DLD1 (cell line): ENCODE data around the gene IBA57.

Experiments
- in situ Hi-C: cut with HindIII; loops from 2 replicates; pipeline ENCODE4 v1.10.0; 2017; ENCODE audit warnings: low sequenced_read_pairs

IBA57 gene

DNA sequence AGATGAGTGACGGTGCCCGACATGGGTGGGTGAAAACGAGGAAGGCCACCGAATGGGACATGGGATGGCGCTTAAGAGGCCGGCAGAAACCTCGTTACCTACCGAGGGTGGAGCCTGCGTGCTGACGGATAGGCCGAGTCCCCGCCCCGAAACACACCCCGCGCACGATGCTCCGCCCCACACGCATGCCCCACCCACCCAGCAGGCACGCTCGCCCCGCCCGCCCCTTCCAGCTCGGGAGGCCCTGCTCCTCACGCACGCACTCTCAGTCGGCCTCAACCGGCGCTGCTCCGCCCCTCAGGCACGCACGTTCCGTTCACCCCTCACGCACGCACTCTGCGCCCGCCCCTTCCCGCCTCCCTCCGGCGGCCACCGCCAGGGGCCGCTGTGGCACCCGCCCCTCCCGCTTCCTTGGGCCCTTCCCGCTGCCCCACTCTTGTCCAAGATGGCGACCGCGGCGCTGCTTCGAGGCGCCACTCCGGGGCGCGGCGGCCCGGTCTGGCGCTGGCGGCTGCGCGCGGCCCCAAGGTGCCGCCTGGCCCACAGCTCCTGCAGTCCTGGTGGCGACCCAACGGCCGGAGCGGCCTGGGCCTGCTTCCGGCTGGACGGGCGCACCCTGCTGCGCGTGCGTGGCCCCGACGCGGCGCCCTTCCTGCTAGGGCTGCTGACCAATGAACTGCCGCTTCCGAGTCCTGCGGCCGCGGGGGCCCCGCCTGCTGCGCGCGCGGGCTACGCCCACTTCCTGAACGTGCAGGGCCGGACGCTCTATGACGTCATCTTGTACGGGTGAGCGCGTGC is at the start of gene IBA57:
IBA57 (plus strand) TSS at position 433 of the 798 bp plus-strand sequence; CDS start at position 446, 13 bp downstream.
- in situ Hi-C loops = no loop called here

- in situ Hi-C loops = no loop called here
These were observed 48.3 kb upstream of the IBA57 start for GRCh38 chr1:228117335-228117734.

DNA sequence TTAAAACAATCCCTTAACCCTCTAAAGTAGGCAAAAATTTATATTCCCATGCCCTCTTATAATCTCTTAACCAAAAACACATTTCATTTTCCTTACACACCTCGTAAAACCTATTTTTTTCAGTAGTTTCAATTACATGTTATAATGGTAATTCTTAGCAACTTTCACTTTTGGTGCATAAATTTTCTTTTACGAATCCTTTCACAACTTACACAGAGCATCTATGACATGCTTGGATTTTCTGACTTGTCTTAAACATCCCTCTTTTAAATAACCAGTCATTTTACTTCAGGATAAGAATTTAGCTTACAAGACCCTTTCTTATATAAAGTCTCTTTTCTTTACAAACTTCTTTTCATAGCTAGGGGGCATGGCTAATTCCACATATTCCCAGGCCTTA is 47.6 kb upstream of the IBA57 start:
- in situ Hi-C loops = no loop called here

DNA sequence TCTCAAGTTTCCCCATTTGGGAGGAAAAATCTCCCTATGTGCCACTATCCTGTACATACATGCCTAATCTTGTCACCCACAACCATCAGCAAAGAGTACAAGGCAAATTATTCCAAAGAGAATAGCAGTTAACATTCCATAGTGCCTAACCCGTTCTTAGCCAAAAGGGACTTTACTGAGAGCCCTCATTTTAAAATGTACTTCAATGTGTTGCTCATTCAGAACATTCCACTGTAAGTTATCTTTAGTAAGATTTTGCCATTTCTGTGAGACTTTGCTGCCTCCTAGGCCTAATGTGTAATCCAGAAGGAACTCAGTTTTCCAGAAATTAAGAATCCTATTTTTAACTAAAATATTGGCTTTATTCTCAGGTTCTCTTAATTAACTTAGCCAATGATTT is 45.3 kb upstream of the IBA57 start:
- in situ Hi-C loops = no loop called here

- in situ Hi-C loops = no loop called here
These were observed 44.6 kb upstream of the IBA57 start for GRCh38 chr1:228120857-228121489.

- in situ Hi-C loops = no loop called here
These were observed 42.6 kb upstream of the IBA57 start for GRCh38 chr1:228122921-228123441.

DNA sequence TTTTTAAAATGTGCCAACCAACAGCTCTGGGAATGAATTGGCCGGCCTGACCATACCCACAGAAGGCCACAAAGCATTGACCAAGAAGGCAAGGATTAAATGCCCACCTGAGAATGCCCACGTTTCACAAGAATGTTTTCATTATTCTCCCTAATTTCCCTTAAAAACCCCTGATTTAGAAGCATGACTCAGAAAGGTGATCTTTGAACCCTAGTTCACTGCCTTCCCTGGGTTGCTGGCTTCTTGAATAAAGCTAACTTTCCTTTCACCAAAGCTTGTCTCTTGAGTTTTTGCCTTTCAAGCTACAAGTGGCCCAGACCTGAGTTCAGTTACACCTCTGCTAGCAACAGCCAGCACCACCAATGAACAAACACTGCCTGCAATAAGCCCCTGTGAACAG is 42.1 kb upstream of the IBA57 start:
- in situ Hi-C loops = no loop called here

DNA sequence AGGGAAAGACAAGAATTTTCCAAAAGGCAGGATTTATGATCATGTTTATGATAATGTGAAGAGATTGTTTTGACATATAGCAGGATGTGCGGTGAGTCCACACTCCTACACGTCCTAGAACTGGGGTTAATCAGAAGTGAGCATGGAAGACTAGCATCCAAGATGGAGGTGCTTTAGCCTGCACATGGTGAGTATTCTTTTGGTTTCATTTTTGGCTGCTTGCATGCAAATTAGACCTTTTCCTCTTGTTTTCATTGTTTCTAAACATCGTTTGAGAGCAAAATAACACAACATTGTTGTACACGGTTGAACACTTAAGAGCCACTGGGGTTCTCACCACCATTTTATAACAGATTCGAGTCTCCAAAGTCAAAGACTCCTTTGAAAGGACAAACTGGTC is 40.4 kb upstream of the IBA57 start:
- in situ Hi-C loops = no loop called here

GRCh38 chr1:228131766-228132165 is 33.8 kb upstream of the IBA57 start:
- in situ Hi-C loops = loop anchor here (10.0 kb wide), 1 partner anchor 113 kb away; no protein-coding TSS in a partner anchor

DNA sequence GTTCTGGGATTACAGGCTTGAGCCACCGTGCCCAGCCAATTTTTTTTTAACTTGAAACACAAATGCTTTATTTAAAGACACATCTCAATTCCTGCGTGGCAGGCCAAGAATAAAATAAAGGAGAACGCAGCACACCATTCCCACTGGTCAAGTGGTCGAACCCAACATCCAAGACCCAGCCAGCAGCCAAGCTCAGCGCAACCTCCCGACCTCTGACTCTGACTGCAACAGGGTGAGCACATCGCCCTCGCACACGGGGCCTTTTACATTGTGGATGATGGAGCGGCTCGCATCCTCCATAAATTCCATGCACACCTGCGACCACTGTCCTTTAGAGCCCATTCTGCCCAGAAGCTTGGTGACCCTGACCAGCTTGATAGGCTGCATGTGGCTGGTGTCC is 31.0 kb upstream of the IBA57 start:
- in situ Hi-C loops = loop anchor here (10.0 kb wide), 1 partner anchor 110 kb away; no protein-coding TSS in a partner anchor

GRCh38 chr1:228136901-228137300 is 28.7 kb upstream of the IBA57 start:
- in situ Hi-C loops = loop anchor here (10.0 kb wide), 1 partner anchor 108 kb away; no protein-coding TSS in a partner anchor

DNA sequence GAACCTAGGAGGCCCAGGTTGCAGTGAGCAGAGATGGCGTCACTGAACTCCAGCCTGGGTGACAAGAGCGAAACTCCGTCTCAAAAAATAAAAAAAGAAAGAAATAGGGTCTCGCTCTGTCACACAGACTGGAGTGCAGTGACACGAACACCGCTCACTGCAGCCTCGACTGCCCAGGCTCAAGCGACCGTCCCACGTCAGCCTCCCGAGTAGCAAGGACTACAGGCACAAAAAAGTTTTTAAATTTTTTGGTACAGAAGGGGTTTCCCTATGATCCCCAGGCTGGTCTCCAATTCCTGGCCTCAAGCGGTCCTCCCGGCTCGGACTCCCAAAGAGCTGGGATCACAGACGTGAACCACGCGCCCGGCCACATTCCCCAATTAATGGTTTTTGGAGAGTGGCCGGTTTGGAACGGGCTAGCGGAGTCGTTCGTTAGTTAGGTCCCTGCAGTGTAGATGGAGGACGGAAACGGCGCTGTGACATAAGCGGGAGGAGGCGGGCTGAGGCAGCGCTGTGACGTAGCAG is 26.1 kb upstream of the IBA57 start:
- in situ Hi-C loops = loop anchor here (10.0 kb wide), 1 partner anchor 105 kb away; no protein-coding TSS in a partner anchor

DNA sequence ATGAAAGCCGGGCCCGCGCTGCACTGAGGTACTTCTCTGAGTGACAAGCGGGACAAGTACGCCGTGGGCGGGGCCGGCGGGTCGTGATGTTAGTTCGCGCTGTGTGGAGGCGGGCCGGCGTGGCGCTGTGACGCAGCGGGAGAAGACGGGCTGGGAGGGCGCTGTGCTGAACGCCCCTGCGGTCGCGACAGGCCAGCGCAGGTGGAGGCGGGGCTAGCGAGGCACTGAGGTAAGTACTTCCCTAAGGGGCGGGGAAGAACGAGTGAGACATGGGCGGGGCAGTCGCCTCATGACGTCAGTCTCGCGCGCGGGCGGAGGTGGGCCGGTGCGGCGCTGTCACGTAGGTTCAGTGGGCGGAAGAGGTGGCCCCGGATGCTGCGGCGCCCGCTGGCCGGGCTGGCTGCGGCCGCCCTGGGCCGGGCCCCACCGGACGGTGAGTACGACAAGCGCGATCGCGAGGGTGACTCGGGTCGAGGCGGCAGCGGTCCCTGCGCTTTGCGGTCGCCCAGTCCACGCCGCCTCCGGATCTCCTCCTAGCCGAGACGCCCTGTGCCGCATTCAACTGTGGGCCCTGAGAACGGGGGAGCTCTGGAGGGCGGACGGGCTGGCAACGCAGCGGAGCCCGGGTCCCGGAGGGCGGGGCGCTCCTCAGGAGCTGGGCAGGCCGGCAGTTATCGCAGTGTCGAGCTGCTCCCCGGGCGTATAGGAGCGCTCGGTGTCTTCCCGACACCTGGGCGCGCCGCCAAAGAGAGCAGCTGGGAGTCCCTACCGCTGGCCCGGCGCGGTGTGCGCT is 25.5 kb upstream of the IBA57 start, which contains the start of gene GUK1:
GUK1 (plus strand) TSS at position 349 of the 793 bp plus-strand sequence; CDS start at position 373, 24 bp downstream.
- in situ Hi-C loops = loop anchor here (10.0 kb wide), 1 partner anchor 105 kb away; no protein-coding TSS in a partner anchor

GRCh38 chr1:228140724-228141225 is 24.8 kb upstream of the IBA57 start:
- in situ Hi-C loops = no loop called here

DNA sequence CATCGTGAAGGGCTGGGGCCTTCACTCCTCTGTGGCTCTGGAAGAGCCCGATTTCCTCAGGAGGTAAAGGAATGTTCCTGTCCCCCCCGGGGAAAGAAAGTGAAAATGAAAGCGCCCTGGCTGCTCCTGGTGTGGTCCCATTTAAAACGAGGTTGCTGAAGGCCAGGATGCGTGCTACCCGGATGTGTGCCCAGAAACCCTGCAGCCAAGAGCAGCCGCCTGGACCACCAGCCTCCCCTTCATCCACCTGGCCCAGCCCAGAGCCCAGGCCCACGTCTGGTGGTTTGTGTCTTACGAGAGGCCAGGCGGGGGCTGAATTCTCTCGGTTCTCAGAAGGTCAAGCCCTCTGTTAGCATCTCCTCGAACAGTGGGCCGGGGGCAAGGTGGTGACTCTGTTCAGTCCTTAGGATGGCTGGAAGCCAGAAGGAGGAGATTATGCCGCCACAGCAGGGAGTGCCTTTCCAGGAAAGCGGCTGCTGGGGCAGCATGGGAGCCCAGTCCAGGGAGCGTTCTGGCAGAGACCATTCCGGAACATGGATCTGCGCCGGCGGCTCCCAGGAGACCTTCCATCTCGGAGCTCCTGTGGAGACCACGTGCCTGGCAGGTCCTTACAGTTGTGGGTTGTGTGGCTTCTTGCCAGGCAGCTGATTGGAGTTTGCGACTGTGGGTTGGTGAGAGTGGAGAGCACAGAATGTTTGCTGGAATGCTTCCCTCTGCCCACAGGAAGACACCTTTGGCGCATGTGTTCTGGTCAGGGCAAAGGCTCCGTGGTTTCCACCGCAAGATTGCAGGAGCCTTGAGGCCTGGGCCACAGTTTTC is 24.2 kb upstream of the IBA57 start:
- in situ Hi-C loops = no loop called here

DNA sequence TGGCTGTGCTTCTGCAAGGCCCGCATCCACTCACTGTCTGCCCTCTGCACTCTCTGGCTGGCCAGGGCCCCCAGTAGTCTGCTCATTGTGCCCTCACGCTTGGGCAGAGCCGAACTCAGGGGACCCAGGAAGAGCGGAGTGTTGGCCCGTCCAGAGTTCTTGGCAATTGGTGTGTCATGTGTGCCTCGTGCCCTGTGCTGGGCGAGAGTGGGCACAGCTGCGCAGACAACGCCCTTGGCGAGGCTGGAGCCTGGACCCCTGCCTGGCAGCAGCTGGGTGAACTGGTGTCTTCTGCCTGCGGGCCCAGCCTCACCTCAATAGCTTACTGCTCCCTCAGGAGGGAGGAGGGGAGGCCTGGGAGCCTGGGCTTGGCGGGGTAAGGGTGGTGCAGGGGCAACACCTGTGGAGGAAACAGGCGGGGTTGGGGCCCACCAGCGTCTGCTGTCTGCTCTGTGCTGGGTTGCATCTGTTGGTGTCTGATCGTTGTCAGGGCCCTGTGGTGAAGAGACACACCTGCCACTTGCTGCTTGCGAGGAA is 23.4 kb upstream of the IBA57 start:
- in situ Hi-C loops = no loop called here

GRCh38 chr1:228142701-228143136 is 22.9 kb upstream of the IBA57 start:
- in situ Hi-C loops = no loop called here

GRCh38 chr1:228143480-228144192 is 22.0 kb upstream of the IBA57 start:
- in situ Hi-C loops = no loop called here
